ENCODE results near the gene ADARB2.

ADARB2 gene

DNA sequence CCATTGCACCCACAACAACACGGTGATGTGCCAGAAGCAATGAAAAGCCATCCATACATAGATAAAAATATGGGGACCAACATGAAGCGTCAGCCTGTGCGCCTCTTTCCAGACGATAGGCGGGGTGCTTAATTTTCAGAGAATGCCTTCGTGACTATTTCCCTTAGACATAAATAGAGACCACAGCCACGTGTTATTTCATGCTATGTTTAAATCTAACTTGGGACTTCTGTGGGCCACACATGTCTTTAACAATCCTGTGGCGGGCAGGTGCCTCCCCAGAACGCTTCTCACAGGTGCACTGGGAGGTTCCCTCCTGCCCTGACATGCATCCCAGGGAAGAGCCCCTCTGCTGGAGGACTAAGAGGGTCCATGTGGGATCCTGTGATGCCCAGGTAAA lies 259.7 kb downstream of the ADARB2 start:
- Histone ChIP-seq H3K79me2 (ENCODE audit: control insufficient read depth, low read length) (no peaks in the 10 kb centered on the region), H3K9me2 (replicated peaks; ENCODE audit: control insufficient read depth, low read length) (no peaks in the 10 kb centered on the region), H3K36me3 (ENCODE audit: control insufficient read depth, low read length) (no peaks in the 10 kb centered on the region), H3F3A (ENCODE audit: control insufficient read depth, insufficient read depth) (no peaks in the 10 kb centered on the region), H3K9me3 (ENCODE audit: control insufficient read depth, insufficient read depth, low read length) (peaks cover 4% of the 10 kb centered on the region; the same call in 1 of the 2 replicates), H3K4me1 (ENCODE audit: control insufficient read depth, low read length) (peaks cover 49% of the 10 kb centered on the region), H3K27me3 (ENCODE audit: control insufficient read depth, low read length) (no peaks in the 10 kb centered on the region), H3K4me2 (ENCODE audit: low read length) (no peak overlapping the region), H4K20me1 (ENCODE audit: control insufficient read depth, insufficient read depth, low read depth, low read length) (no peaks in the 10 kb centered on the region), H3K4me3 (ENCODE audit: low read length) (no peak overlapping the region), H3K27ac (ENCODE audit: low read depth, low read length) (no peak overlapping the region)
- no peak for TF ChIP-seq EZH2phosphoT487 (IDR thresholded peaks at IDR 0.05; ENCODE audit: borderline replicate concordance, low read length)
- TF ChIP-seq, protein P1, sequence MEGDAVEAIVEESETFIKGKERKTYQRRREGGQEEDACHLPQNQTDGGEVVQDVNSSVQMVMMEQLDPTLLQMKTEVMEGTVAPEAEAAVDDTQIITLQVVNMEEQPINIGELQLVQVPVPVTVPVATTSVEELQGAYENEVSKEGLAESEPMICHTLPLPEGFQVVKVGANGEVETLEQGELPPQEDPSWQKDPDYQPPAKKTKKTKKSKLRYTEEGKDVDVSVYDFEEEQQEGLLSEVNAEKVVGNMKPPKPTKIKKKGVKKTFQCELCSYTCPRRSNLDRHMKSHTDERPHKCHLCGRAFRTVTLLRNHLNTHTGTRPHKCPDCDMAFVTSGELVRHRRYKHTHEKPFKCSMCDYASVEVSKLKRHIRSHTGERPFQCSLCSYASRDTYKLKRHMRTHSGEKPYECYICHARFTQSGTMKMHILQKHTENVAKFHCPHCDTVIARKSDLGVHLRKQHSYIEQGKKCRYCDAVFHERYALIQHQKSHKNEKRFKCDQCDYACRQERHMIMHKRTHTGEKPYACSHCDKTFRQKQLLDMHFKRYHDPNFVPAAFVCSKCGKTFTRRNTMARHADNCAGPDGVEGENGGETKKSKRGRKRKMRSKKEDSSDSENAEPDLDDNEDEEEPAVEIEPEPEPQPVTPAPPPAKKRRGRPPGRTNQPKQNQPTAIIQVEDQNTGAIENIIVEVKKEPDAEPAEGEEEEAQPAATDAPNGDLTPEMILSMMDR (IDR thresholded peaks at IDR 0.05; ENCODE audit: low read depth, low read length, poor library complexity, severe bottlenecking): no peak

GRCh38 chr10:1476455-1476803 lies 260.9 kb downstream of the ADARB2 start:
- Histone ChIP-seq H3K36me3 (ENCODE audit: control insufficient read depth, low read length) (no peaks in the 10 kb centered on the region), H3K79me2 (ENCODE audit: control insufficient read depth, low read length) (no peaks in the 10 kb centered on the region), H3K27me3 (ENCODE audit: control insufficient read depth, low read length) (no peaks in the 10 kb centered on the region), H3K4me2 (ENCODE audit: low read length) (no peak overlapping the region), H3K4me1 (ENCODE audit: control insufficient read depth, low read length) (peaks cover 40% of the 10 kb centered on the region), H3K4me3 (ENCODE audit: low read length) (no peak overlapping the region), H3F3A (ENCODE audit: control insufficient read depth, insufficient read depth) (no peaks in the 10 kb centered on the region), H3K27ac (ENCODE audit: low read depth, low read length) (no peak overlapping the region), H3K9me3 (ENCODE audit: control insufficient read depth, insufficient read depth, low read length) (peaks cover 4% of the 10 kb centered on the region; the same call in 1 of the 2 replicates), H4K20me1 (ENCODE audit: control insufficient read depth, insufficient read depth, low read depth, low read length) (no peaks in the 10 kb centered on the region), H3K9me2 (replicated peaks; ENCODE audit: control insufficient read depth, low read length) (no peaks in the 10 kb centered on the region)
- no peak for TF ChIP-seq EZH2phosphoT487 (IDR thresholded peaks at IDR 0.05; ENCODE audit: borderline replicate concordance, low read length)
- TF ChIP-seq, protein P1 (IDR thresholded peaks at IDR 0.05; ENCODE audit: low read depth, low read length, poor library complexity, severe bottlenecking): no peak

- peaks cover 35% of the 10 kb centered on the region for H3K4me1 ChIP-seq (ENCODE audit: control insufficient read depth, low read length)
- no peaks in the 10 kb centered on the region for H3K9me2 ChIP-seq (replicated peaks; ENCODE audit: control insufficient read depth, low read length)
- H3K27me3 ChIP-seq (ENCODE audit: control insufficient read depth, low read length): no peaks in the 10 kb centered on the region
- H3F3A ChIP-seq (ENCODE audit: control insufficient read depth, insufficient read depth): no peaks in the 10 kb centered on the region
- H4K20me1 ChIP-seq (ENCODE audit: control insufficient read depth, insufficient read depth, low read depth, low read length): no peaks in the 10 kb centered on the region
- TF ChIP-seq EZH2phosphoT487 (IDR thresholded peaks at IDR 0.05; ENCODE audit: borderline replicate concordance, low read length): no peak
- TF ChIP-seq, protein P1 (IDR thresholded peaks at IDR 0.05; ENCODE audit: low read depth, low read length, poor library complexity, severe bottlenecking): no peak
- H3K4me3 ChIP-seq (ENCODE audit: low read length): no peak overlapping the region
- H3K4me2 ChIP-seq (ENCODE audit: low read length): peak overlapping the region; percentile 13
- H3K79me2 ChIP-seq (ENCODE audit: control insufficient read depth, low read length): no peaks in the 10 kb centered on the region
- 0 out of 2 replicates have a peak overlapping the region, but pooled peaks have one; percentile 8 for H3K27ac ChIP-seq (ENCODE audit: low read depth, low read length)
- H3K9me3 ChIP-seq (ENCODE audit: control insufficient read depth, insufficient read depth, low read length): peaks cover 4% of the 10 kb centered on the region; the same call in 1 of the 2 replicates
- no peaks in the 10 kb centered on the region for H3K36me3 ChIP-seq (ENCODE audit: control insufficient read depth, low read length)
Measured at GRCh38 chr10:1475771-1476454, 261.4 kb downstream of the ADARB2 start.

Measured in DOHH2 (cell line).